ENCODE results near the gene DGKI.

The DGKI gene

GRCh38 chr7:137681657-137682562, 164.9 kb downstream of the DGKI start:
- DNase-seq: no peak

- no peak for DNase-seq
These were observed 172.0 kb downstream of the DGKI start for GRCh38 chr7:137674551-137675409.

- DNase-seq: no peak
These were observed 172.7 kb downstream of the DGKI start for GRCh38 chr7:137674048-137674447.

GRCh38 chr7:137671920-137672319, 174.9 kb downstream of the DGKI start:
- DNase-seq: no peak

GRCh38 chr7:137670222-137671064, 176.3 kb downstream of the DGKI start:
- no peak for DNase-seq

GRCh38 chr7:137669706-137670105, 177.1 kb downstream of the DGKI start:
- no peak for DNase-seq

GRCh38 chr7:137668404-137668803, 178.4 kb downstream of the DGKI start:
- no peak for DNase-seq

GRCh38 chr7:137667633-137668387, 179.0 kb downstream of the DGKI start:
- no peak for DNase-seq

- DNase-seq: no peak
These were observed 181.9 kb downstream of the DGKI start for GRCh38 chr7:137664846-137665245.

GRCh38 chr7:137661634-137662033, 185.1 kb downstream of the DGKI start:
- DNase-seq: no peak

GRCh38 chr7:137658190-137658900, 188.4 kb downstream of the DGKI start:
- no peak for DNase-seq

- DNase-seq: no peak
These were observed 189.1 kb downstream of the DGKI start for GRCh38 chr7:137657476-137658189.

- no peak for DNase-seq
These were observed 189.9 kb downstream of the DGKI start for GRCh38 chr7:137656850-137657232.

- peak; percentile 9 for DNase-seq
These were observed 190.4 kb downstream of the DGKI start for GRCh38 chr7:137656227-137656849.

- no peak for DNase-seq
These were observed 191.0 kb downstream of the DGKI start for GRCh38 chr7:137655804-137656203.

- DNase-seq: no peak
These were observed 194.1 kb downstream of the DGKI start for GRCh38 chr7:137652721-137653120.

GRCh38 chr7:137647905-137648565, 198.7 kb downstream of the DGKI start:
- no peak for DNase-seq

- DNase-seq: no peak
These were observed 204.3 kb downstream of the DGKI start for GRCh38 chr7:137642472-137642871.

GRCh38 chr7:137642031-137642430, 204.7 kb downstream of the DGKI start:
- DNase-seq: no peak

- DNase-seq: no peak
These were observed 210.4 kb downstream of the DGKI start for GRCh38 chr7:137636376-137636775.

Data from GOT3 (cell line).